Measurements from ENCODE around the gene ASCL5.
A peak's percentile ranks its signal among the peaks of the same experiment; 100 is the strongest.

ASCL5 gene

DNA sequence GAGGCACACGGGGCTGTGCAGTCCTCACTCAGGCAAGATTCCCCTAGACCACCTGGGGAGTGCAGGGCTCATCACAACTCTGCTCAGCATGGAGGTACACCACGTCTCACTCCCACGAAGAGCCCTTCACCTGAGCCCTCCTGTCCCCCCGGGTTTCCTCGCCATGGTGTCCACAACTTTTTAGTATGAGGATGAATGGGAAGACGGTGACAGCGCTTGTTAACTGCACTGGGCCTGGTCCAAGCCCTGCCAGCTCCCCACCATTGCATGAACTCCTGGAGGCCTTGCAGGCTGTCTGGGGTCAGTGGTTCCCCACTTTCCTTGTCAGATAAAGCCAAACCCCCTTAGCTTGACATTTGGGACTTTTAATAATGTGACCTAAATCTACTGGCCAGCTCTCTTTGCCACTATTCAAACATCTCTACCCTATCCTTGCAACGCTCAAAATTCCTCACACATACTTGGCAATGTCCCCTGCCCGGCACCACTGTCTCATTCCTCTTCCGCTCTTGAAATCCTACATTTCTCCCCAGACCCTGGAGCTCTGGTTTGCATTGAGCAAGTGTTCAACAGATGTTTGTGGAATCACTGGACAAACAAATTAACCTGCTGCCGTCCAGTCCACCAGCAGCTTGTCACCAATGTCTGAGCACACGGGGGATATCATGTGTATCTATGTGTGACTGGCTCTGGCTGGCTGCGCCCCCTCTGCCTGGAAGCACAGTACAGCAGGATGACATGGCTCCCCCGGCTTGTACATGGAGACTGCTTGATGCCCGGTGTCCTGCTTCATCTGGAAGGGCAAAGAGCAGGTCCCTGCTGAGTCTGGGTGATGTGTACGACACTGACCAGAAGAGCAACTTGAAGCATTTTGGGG, 16.1 kb upstream of the ASCL5 start:
- Mint-ChIP-seq H3K4me3 (no peak overlapping the region), H3K36me3 (ENCODE audit: low read depth) (peaks cover 68% of the 10 kb centered on the region), H3K27me3 (ENCODE audit: low read depth, poor library complexity) (peaks cover 8% of the 10 kb centered on the region)

GRCh38 chr1:201142011-201142848, 15.2 kb upstream of the ASCL5 start:
- TF ChIP-seq, protein P1, sequence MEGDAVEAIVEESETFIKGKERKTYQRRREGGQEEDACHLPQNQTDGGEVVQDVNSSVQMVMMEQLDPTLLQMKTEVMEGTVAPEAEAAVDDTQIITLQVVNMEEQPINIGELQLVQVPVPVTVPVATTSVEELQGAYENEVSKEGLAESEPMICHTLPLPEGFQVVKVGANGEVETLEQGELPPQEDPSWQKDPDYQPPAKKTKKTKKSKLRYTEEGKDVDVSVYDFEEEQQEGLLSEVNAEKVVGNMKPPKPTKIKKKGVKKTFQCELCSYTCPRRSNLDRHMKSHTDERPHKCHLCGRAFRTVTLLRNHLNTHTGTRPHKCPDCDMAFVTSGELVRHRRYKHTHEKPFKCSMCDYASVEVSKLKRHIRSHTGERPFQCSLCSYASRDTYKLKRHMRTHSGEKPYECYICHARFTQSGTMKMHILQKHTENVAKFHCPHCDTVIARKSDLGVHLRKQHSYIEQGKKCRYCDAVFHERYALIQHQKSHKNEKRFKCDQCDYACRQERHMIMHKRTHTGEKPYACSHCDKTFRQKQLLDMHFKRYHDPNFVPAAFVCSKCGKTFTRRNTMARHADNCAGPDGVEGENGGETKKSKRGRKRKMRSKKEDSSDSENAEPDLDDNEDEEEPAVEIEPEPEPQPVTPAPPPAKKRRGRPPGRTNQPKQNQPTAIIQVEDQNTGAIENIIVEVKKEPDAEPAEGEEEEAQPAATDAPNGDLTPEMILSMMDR (IDR thresholded peaks at IDR 0.05): no peak
- Mint-ChIP-seq H3K27ac (peak overlapping the region; percentile 14), H3K4me1 (peaks cover 12% of the 10 kb centered on the region), H3K27me3 (ENCODE audit: low read depth, poor library complexity) (peaks cover 8% of the 10 kb centered on the region), H3K9me3 (no peaks in the 10 kb centered on the region), H3K36me3 (ENCODE audit: low read depth) (peaks cover 62% of the 10 kb centered on the region), H3K4me3 (no peak overlapping the region)
- no peak for DNase-seq

More for the DNA sequence above, 16.1 kb upstream of the ASCL5 start:
- TF ChIP-seq, protein P1 (IDR thresholded peaks at IDR 0.05): no peak
- H3K4me1 Mint-ChIP-seq: peaks cover 12% of the 10 kb centered on the region
- H3K27ac Mint-ChIP-seq: no peak overlapping the region
- no peaks in the 10 kb centered on the region for H3K9me3 Mint-ChIP-seq
- DNase-seq: no peak

DNA sequence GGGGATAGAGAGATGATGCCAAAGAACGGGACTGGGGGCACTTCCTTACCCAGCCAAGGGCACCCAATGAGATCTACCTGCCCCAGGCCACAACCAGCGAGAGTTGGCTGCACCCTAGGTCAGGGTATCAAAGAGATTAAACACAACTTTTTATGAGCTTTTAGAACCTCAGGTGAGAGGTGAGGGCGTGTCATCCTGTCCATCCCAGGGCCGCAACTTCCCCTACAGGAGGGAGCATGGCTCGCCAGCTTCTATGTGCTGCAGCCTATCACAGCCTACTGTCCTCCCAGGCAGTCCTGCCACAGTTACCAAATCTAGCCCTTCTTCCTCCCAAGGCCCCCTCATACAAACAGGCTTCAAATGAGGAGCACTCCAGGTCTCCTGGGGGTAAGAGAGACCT, 14.4 kb upstream of the ASCL5 start:
- peaks cover 55% of the 10 kb centered on the region for H3K36me3 Mint-ChIP-seq (ENCODE audit: low read depth)
- no peaks in the 10 kb centered on the region for H3K9me3 Mint-ChIP-seq
- TF ChIP-seq, protein P1 (IDR thresholded peaks at IDR 0.05): no peak
- no peak overlapping the region for H3K27ac Mint-ChIP-seq
- H3K4me3 Mint-ChIP-seq: no peak overlapping the region
- H3K4me1 Mint-ChIP-seq: peaks cover 12% of the 10 kb centered on the region
- no peak for DNase-seq
- peaks cover 8% of the 10 kb centered on the region for H3K27me3 Mint-ChIP-seq (ENCODE audit: low read depth, poor library complexity)

- no peak for DNase-seq
- TF ChIP-seq, protein P1 (IDR thresholded peaks at IDR 0.05): no peak
- H3K27ac Mint-ChIP-seq: no peak overlapping the region
- H3K4me3 Mint-ChIP-seq: no peak overlapping the region
- peaks cover 50% of the 10 kb centered on the region for H3K36me3 Mint-ChIP-seq (ENCODE audit: low read depth)
- peaks cover 8% of the 10 kb centered on the region for H3K27me3 Mint-ChIP-seq (ENCODE audit: low read depth, poor library complexity)
- H3K4me1 Mint-ChIP-seq: peaks cover 12% of the 10 kb centered on the region
- no peaks in the 10 kb centered on the region for H3K9me3 Mint-ChIP-seq
These were observed 13.9 kb upstream of the ASCL5 start for GRCh38 chr1:201140941-201141260.

DNA sequence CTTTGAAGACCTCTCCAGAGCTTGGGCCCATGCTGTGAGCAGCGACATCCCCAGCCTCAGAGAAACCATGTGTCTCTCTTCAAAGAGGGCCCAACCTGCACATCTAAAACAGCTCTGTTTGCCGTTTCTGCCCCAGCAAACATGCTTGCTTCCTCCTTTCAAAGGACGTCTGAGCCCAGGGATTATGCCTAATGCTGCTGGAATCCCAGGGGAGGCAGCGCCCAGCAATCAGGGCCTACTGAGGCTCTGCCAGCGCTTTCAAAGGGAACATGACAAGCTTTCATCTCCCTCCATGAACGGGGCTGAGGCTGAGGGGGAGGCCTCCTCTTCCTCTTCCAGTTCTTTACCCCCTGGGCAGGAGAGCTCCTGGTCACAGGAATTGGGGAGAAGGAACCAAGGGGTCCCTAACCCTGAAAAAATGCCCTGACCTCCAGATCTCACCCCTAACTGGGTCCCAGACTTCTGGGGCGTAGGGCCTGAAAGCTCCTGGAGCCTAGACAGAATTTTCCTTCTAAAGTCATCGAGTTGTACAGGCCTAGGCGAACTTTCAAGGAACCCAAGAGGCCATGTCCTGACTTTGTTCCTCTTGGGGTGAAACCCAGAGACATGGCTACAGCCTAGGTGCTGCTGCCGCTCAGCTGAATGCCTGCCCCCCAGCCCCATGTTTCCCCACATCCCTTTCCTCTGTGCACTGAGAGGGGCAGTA, 13.4 kb upstream of the ASCL5 start:
- peaks cover 8% of the 10 kb centered on the region for H3K27me3 Mint-ChIP-seq (ENCODE audit: low read depth, poor library complexity)
- peaks cover 12% of the 10 kb centered on the region for H3K4me1 Mint-ChIP-seq
- no peak overlapping the region for H3K4me3 Mint-ChIP-seq
- peaks cover 54% of the 10 kb centered on the region for H3K36me3 Mint-ChIP-seq (ENCODE audit: low read depth)
- TF ChIP-seq, protein P1 (IDR thresholded peaks at IDR 0.05): no peak
- no peak for DNase-seq
- no peaks in the 10 kb centered on the region for H3K9me3 Mint-ChIP-seq
- H3K27ac Mint-ChIP-seq: no peak overlapping the region
